ENCODE measurements around the gene CD46.

Gene CD46

GRCh38 chr1:207811920-207812720, 60.3 kb downstream of the CD46 start:
- TF ChIP-seq CTCF (conservative IDR thresholded peaks at IDR 0.05; ENCODE audit: low read depth, low read length): peak; percentile 57
- no peak for DNase-seq (ENCODE audit: low read depth)
- H3K4me3 ChIP-seq (ENCODE audit: low read length): no peak overlapping the region

- H3K4me3 ChIP-seq (ENCODE audit: low read length): no peak overlapping the region
- DNase-seq (ENCODE audit: low read depth): no peak
- TF ChIP-seq CTCF (conservative IDR thresholded peaks at IDR 0.05; ENCODE audit: low read depth, low read length): no peak
These were observed 61.1 kb downstream of the CD46 start for GRCh38 chr1:207812778-207813511.

GRCh38 chr1:207813512-207813881, 61.6 kb downstream of the CD46 start:
- DNase-seq (ENCODE audit: low read depth): no peak
- no peak for TF ChIP-seq CTCF (conservative IDR thresholded peaks at IDR 0.05; ENCODE audit: low read depth, low read length)
- no peak overlapping the region for H3K4me3 ChIP-seq (ENCODE audit: low read length)

GRCh38 chr1:207813946-207814345, 62.1 kb downstream of the CD46 start:
- no peak for DNase-seq (ENCODE audit: low read depth)
- no peak for TF ChIP-seq CTCF (conservative IDR thresholded peaks at IDR 0.05; ENCODE audit: low read depth, low read length)
- no peak overlapping the region for H3K4me3 ChIP-seq (ENCODE audit: low read length)

- DNase-seq (ENCODE audit: low read depth): no peak
- H3K4me3 ChIP-seq (ENCODE audit: low read length): no peak overlapping the region
- no peak for TF ChIP-seq CTCF (conservative IDR thresholded peaks at IDR 0.05; ENCODE audit: low read depth, low read length)
These were observed 62.6 kb downstream of the CD46 start for GRCh38 chr1:207814469-207814868.

- no peak for TF ChIP-seq CTCF (conservative IDR thresholded peaks at IDR 0.05; ENCODE audit: low read depth, low read length)
- no peak overlapping the region for H3K4me3 ChIP-seq (ENCODE audit: low read length)
- DNase-seq (ENCODE audit: low read depth): no peak
These were observed 63.6 kb downstream of the CD46 start for GRCh38 chr1:207815466-207815865.

- DNase-seq (ENCODE audit: low read depth): no peak
- no peak overlapping the region for H3K4me3 ChIP-seq (ENCODE audit: low read length)
- no peak for TF ChIP-seq CTCF (conservative IDR thresholded peaks at IDR 0.05; ENCODE audit: low read depth, low read length)
These were observed 64.0 kb downstream of the CD46 start for GRCh38 chr1:207815913-207816291.

Measured in retinal pigment epithelial cell (primary cell).